ENCODE data around the gene TRAF3IP3.

TRAF3IP3 gene

GRCh38 chr1:209758400-209758799 is 2.5 kb downstream of the TRAF3IP3 start:
- Histone ChIP-seq H2BK5ac (ENCODE audit: low read depth, low read length, poor library complexity, severe bottlenecking) (no peak overlapping the region), H2AK5ac (ENCODE audit: low read length, severe bottlenecking) (no peak overlapping the region), H3K14ac (ENCODE audit: low read length in 2 of 2) (no peak overlapping the region), H2BK15ac (ENCODE audit: low read depth, poor library complexity, severe bottlenecking) (no peak overlapping the region), H2AFZ (ENCODE audit: low read depth, low read length) (no peak overlapping the region), H4K8ac (ENCODE audit: low read length) (no peak overlapping the region), H3K4me1 (ENCODE audit: control insufficient read depth, insufficient read depth, low read depth, low read length) (no peaks in the 10 kb centered on the region), H2BK12ac (ENCODE audit: low read length in 2 of 2) (no peak overlapping the region), H3K4ac (ENCODE audit: low read depth in 1 of 2, low read length in 2 of 2) (no peak overlapping the region), H3K4me2 (ENCODE audit: low read length, poor library complexity, severe bottlenecking) (no peak overlapping the region), H3K27ac (ENCODE audit: low read length, poor library complexity, severe bottlenecking) (no peak overlapping the region), H4K91ac (ENCODE audit: low read length) (no peak overlapping the region), H3K9me3 (ENCODE audit: control insufficient read depth, low read length) (no peaks in the 10 kb centered on the region), H3K36me3 (ENCODE audit: control insufficient read depth in 1 of 2, insufficient read depth in 2 of 2, low read depth in 1 of 2, low read length in 2 of 2) (no peaks in the 10 kb centered on the region), H3K9ac (ENCODE audit: low read length) (no peak overlapping the region), H3K27me3 (ENCODE audit: control insufficient read depth in 1 of 2, insufficient read depth in 1 of 2, low read length in 2 of 2) (peaks cover 17 to 20% of the 10 kb centered on the region in 2 experiments), H2BK120ac (ENCODE audit: low read depth, low read length) (no peak overlapping the region), H3K4me3 (ENCODE audit: insufficient read depth in 1 of 2, low read depth in 1 of 2, low read length in 2 of 2) (no peak overlapping the region), H3K23ac (ENCODE audit: low read length in 2 of 2) (no peak overlapping the region), H3K18ac (ENCODE audit: low read depth in 1 of 2, low read length in 2 of 2) (no peak overlapping the region), H3K79me1 (replicated peaks; ENCODE audit: low read length, poor library complexity, severe bottlenecking) (no peaks in the 10 kb centered on the region)
- no peak for DNase-seq
- WGBS = 24% methylated on average over 2 of the region's 3 CpGs

DNA sequence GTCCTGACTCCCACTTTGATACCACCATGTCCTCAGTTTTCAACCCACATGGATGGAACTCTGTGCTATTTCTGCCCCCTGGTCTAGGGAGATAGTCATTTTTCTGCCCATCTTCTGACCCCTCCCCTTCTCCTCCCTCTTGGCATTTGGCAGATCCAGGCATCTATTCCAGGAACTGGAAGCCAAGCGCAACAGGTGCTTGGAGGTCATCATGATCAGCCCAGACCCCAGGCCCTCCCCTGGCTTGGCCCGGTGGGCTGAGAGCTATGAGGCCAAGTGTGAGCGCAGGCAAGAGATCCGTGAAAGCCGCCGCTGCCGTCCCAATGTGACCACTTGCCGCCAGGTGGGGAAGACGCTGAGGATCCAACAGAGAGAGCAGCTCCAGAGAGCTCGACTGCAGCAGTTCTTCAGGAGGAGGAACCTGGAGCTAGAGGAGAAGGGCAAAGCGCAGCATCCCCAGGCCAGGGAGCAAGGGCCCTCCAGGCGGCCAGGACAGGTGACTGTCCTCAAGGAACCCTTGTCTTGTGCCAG is 4.0 kb downstream of the TRAF3IP3 start:
- Histone ChIP-seq H3K14ac (ENCODE audit: low read length in 2 of 2) (no peak overlapping the region), H4K8ac (ENCODE audit: low read length) (no peak overlapping the region), H4K91ac (ENCODE audit: low read length) (no peak overlapping the region), H3K36me3 (ENCODE audit: control insufficient read depth in 1 of 2, insufficient read depth in 2 of 2, low read depth in 1 of 2, low read length in 2 of 2) (no peaks in the 10 kb centered on the region), H3K79me1 (replicated peaks; ENCODE audit: low read length, poor library complexity, severe bottlenecking) (no peaks in the 10 kb centered on the region), H3K18ac (ENCODE audit: low read depth in 1 of 2, low read length in 2 of 2) (no peak overlapping the region), H3K9me3 (ENCODE audit: control insufficient read depth, low read length) (no peaks in the 10 kb centered on the region), H2AFZ (ENCODE audit: low read depth, low read length) (no peak overlapping the region), H2BK15ac (ENCODE audit: low read depth, poor library complexity, severe bottlenecking) (no peak overlapping the region), H2BK5ac (ENCODE audit: low read depth, low read length, poor library complexity, severe bottlenecking) (no peak overlapping the region), H3K4me3 (ENCODE audit: insufficient read depth in 1 of 2, low read depth in 1 of 2, low read length in 2 of 2) (no peak overlapping the region), H2BK12ac (ENCODE audit: low read length in 2 of 2) (no peak overlapping the region), H3K27me3 (ENCODE audit: control insufficient read depth in 1 of 2, insufficient read depth in 1 of 2, low read length in 2 of 2) (peaks cover 17 to 20% of the 10 kb centered on the region in 2 experiments), H3K4me1 (ENCODE audit: control insufficient read depth, insufficient read depth, low read depth, low read length) (no peaks in the 10 kb centered on the region), H2BK120ac (ENCODE audit: low read depth, low read length) (no peak overlapping the region), H3K9ac (ENCODE audit: low read length) (no peak overlapping the region), H3K27ac (ENCODE audit: low read length, poor library complexity, severe bottlenecking) (no peak overlapping the region), H3K23ac (ENCODE audit: low read length in 2 of 2) (no peak overlapping the region), H2AK5ac (ENCODE audit: low read length, severe bottlenecking) (no peak overlapping the region), H3K4ac (ENCODE audit: low read depth in 1 of 2, low read length in 2 of 2) (no peak overlapping the region), H3K4me2 (ENCODE audit: low read length, poor library complexity, severe bottlenecking) (no peak overlapping the region)
- DNase-seq = no peak
- WGBS = 87% methylated on average over 12 of the region's 12 CpGs

DNA sequence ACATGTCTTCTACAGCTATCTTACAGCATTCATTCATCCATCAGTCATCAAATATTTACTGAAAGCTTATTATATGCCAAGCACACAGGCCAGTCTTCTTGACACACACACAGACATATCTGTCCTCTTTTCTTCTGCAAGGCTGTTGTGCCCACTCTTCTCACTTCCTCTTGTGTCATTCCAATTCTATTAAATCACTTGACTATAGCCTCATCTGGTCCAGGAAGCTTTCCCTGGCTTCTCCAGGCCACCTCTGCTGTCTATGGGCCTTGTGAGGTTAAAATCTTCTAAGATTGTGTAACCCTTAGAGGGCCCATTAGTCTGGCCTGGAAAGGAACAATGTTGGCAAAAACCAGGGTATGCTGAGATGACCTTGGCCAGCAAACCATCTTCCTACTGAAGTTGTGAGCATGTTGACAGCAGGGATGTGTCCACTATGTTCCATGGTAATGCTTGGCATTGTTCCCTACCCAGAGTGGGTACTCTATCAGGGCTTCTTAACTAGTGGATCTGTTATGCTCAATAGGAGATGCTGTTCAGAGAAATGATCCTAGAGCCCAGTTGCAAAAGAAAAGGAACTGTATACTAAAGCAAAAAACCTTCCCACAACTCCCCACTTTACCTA is 5.3 kb downstream of the TRAF3IP3 start:
- no peak overlapping the region for H2AK5ac ChIP-seq (ENCODE audit: low read length, severe bottlenecking)
- DNase-seq = no peak
- no peak overlapping the region for H4K91ac ChIP-seq (ENCODE audit: low read length)
- no peak overlapping the region for H3K23ac ChIP-seq (ENCODE audit: low read length in 2 of 2)
- no peak overlapping the region for H3K9ac ChIP-seq (ENCODE audit: low read length)
- no peaks in the 10 kb centered on the region for H3K36me3 ChIP-seq (ENCODE audit: control insufficient read depth in 1 of 2, insufficient read depth in 2 of 2, low read depth in 1 of 2, low read length in 2 of 2)
- H2BK120ac ChIP-seq (ENCODE audit: low read depth, low read length) = no peak overlapping the region
- H3K4me2 ChIP-seq (ENCODE audit: low read length, poor library complexity, severe bottlenecking) = no peak overlapping the region
- H2BK5ac ChIP-seq (ENCODE audit: low read depth, low read length, poor library complexity, severe bottlenecking) = no peak overlapping the region
- no peak overlapping the region for H3K4me3 ChIP-seq (ENCODE audit: insufficient read depth in 1 of 2, low read depth in 1 of 2, low read length in 2 of 2)
- H3K14ac ChIP-seq (ENCODE audit: low read length in 2 of 2) = no peak overlapping the region
- H3K79me1 ChIP-seq (replicated peaks; ENCODE audit: low read length, poor library complexity, severe bottlenecking) = no peaks in the 10 kb centered on the region
- no peak overlapping the region for H4K8ac ChIP-seq (ENCODE audit: low read length)
- no peak overlapping the region for H3K27ac ChIP-seq (ENCODE audit: low read length, poor library complexity, severe bottlenecking)
- no peak overlapping the region for H2BK12ac ChIP-seq (ENCODE audit: low read length in 2 of 2)
- H3K18ac ChIP-seq (ENCODE audit: low read depth in 1 of 2, low read length in 2 of 2) = no peak overlapping the region
- no peak overlapping the region for H3K4ac ChIP-seq (ENCODE audit: low read depth in 1 of 2, low read length in 2 of 2)
- H3K27me3 ChIP-seq (ENCODE audit: control insufficient read depth in 1 of 2, insufficient read depth in 1 of 2, low read length in 2 of 2) = peaks cover 17% of the 10 kb centered on the region in 2 experiments
- no peak overlapping the region for H2AFZ ChIP-seq (ENCODE audit: low read depth, low read length)
- H3K4me1 ChIP-seq (ENCODE audit: control insufficient read depth, insufficient read depth, low read depth, low read length) = no peaks in the 10 kb centered on the region
- H3K9me3 ChIP-seq (ENCODE audit: control insufficient read depth, low read length) = no peaks in the 10 kb centered on the region
- H2BK15ac ChIP-seq (ENCODE audit: low read depth, poor library complexity, severe bottlenecking) = no peak overlapping the region

GRCh38 chr1:209766051-209766450 is 10.2 kb downstream of the TRAF3IP3 start:
- no peak overlapping the region for H3K23ac ChIP-seq (ENCODE audit: low read length in 2 of 2)
- H3K4ac ChIP-seq (ENCODE audit: low read depth in 1 of 2, low read length in 2 of 2) = no peak overlapping the region
- no peak overlapping the region for H3K9ac ChIP-seq (ENCODE audit: low read length)
- peaks cover 6% of the 10 kb centered on the region for H3K4me1 ChIP-seq (ENCODE audit: control insufficient read depth, insufficient read depth, low read depth, low read length)
- peaks cover 0 to 2% of the 10 kb centered on the region in 2 experiments for H3K36me3 ChIP-seq (ENCODE audit: control insufficient read depth in 1 of 2, insufficient read depth in 2 of 2, low read depth in 1 of 2, low read length in 2 of 2)
- H2BK120ac ChIP-seq (ENCODE audit: low read depth, low read length) = no peak overlapping the region
- no peak overlapping the region for H2BK12ac ChIP-seq (ENCODE audit: low read length in 2 of 2)
- H2AK5ac ChIP-seq (ENCODE audit: low read length, severe bottlenecking) = no peak overlapping the region
- H2BK15ac ChIP-seq (ENCODE audit: low read depth, poor library complexity, severe bottlenecking) = no peak overlapping the region
- no peaks in the 10 kb centered on the region for H3K27me3 ChIP-seq (ENCODE audit: control insufficient read depth in 1 of 2, insufficient read depth in 1 of 2, low read length in 2 of 2)
- H4K91ac ChIP-seq (ENCODE audit: low read length) = no peak overlapping the region
- H3K9me3 ChIP-seq (ENCODE audit: control insufficient read depth, low read length) = no peaks in the 10 kb centered on the region
- no peak overlapping the region for H3K4me3 ChIP-seq (ENCODE audit: insufficient read depth in 1 of 2, low read depth in 1 of 2, low read length in 2 of 2)
- H3K79me1 ChIP-seq (replicated peaks; ENCODE audit: low read length, poor library complexity, severe bottlenecking) = no peaks in the 10 kb centered on the region
- no peak overlapping the region for H3K4me2 ChIP-seq (ENCODE audit: low read length, poor library complexity, severe bottlenecking)
- no peak overlapping the region for H4K8ac ChIP-seq (ENCODE audit: low read length)
- 83% methylated on average over 2 of the region's 2 CpGs for WGBS
- no peak for DNase-seq
- H3K14ac ChIP-seq (ENCODE audit: low read length in 2 of 2) = no peak overlapping the region
- no peak overlapping the region for H3K27ac ChIP-seq (ENCODE audit: low read length, poor library complexity, severe bottlenecking)
- H2AFZ ChIP-seq (ENCODE audit: low read depth, low read length) = no peak overlapping the region
- H3K18ac ChIP-seq (ENCODE audit: low read depth in 1 of 2, low read length in 2 of 2) = no peak overlapping the region
- no peak overlapping the region for H2BK5ac ChIP-seq (ENCODE audit: low read depth, low read length, poor library complexity, severe bottlenecking)

All from mesenchymal stem cell (in vitro differentiated cells and primary cell).